H1 (cell line): ENCODE measurements around the gene NDUFS5. TPM values are rescaled to one million over a fixed set of nuclear protein-coding genes. Genes with fewer than 3 reads are reported as not detected.

Source experiments
- CTCF ChIA-PET: fragments of 300-600 bp; sonication (Branson Sonifier 250); formaldehyde crosslinking; loops from one replicate; lab custom pipeline; 2021; ENCODE audit not compliant: partially characterized antibody; lab: Charles Lee
- POLR2A ChIA-PET: fragments of 300-600 bp; sonication (Branson Sonifier 250); formaldehyde crosslinking; loops from one replicate; lab custom pipeline; 2021; ENCODE audit warnings: inconsistent platforms; ENCODE audit not compliant: partially characterized antibody; lab: Charles Lee
- DNase-seq, 2 experiments: peaks; one replicate each; pipeline versions ENCODE4 v3.0.0 to v3.0.0-alpha.2; 2010 to 2022; ENCODE audit warnings: low spot score in 2 of 2, low read depth in 1 of 2, mixed read lengths in 1 of 2
- FAIRE-seq: peaks from 2 replicates; lab custom pipeline; 2011; peaks lifted over from hg19 to GRCh38; lab: Jason Lieb, UNC
- H2AFZ ChIP-seq: 2 replicates; pipeline ENCODE4 v1.8.1; 2012; ENCODE audit warnings: low read length, inconsistent platforms
- H2AK5ac ChIP-seq: 2 replicates; pipeline ENCODE4 v1.6.1; 2013; ENCODE audit warnings: low read depth, low read length
- H2BK120ac ChIP-seq: replicated peaks from 2 replicates; pipeline ENCODE3; 2013; ENCODE audit warnings: low read depth, low read length, inconsistent platforms
- H2BK12ac ChIP-seq: 2 replicates; pipeline ENCODE4 v1.6.1; 2013; ENCODE audit warnings: low read depth, low read length
- H2BK15ac ChIP-seq: 2 replicates; pipeline ENCODE4 v1.6.1; 2013; ENCODE audit warnings: low read length
- H2BK20ac ChIP-seq: 2 replicates; pipeline ENCODE4 v1.6.1; 2013; ENCODE audit warnings: low read length
- H2BK5ac ChIP-seq: 2 replicates; pipeline ENCODE4 v1.6.1; 2013; ENCODE audit warnings: low read depth, low read length
- H3K14ac ChIP-seq: 2 replicates; pipeline ENCODE4 v1.6.1; 2013; ENCODE audit warnings: inconsistent platforms; ENCODE audit not compliant: insufficient read length
- H3K18ac ChIP-seq: 2 replicates; pipeline ENCODE4 v1.6.1; 2013; ENCODE audit warnings: low read length; ENCODE audit errors: extremely low read depth
- H3K23ac ChIP-seq: 2 replicates; pipeline ENCODE4 v1.6.1; 2013; ENCODE audit warnings: inconsistent platforms; ENCODE audit not compliant: insufficient read length
- H3K23me2 ChIP-seq: 2 replicates; pipeline ENCODE4 v1.6.1; 2013; ENCODE audit warnings: low read depth, low read length
- H3K27ac ChIP-seq: 2 replicates; pipeline ENCODE4 v1.6.1; 2011; ENCODE audit warnings: low read depth, low read length, inconsistent platforms
- H3K27me3 ChIP-seq, 4 experiments: replicated peaks in 1 of 4; 1 replicate in 1 of 4; 2 replicates in 3 of 4; pipeline versions ENCODE4 v1.6.1 to v1.8.1; 2011 to 2013; ENCODE audit warnings: low read length in 3 of 4, mild to moderate bottlenecking in 3 of 4, inconsistent platforms in 2 of 4, mixed read lengths in 2 of 4, moderate library complexity in 1 of 4; ENCODE audit not compliant: control insufficient read depth in 3 of 4, insufficient read depth in 3 of 4; ENCODE audit errors: extremely low read depth in 1 of 4
- H3K36me3 ChIP-seq, 4 experiments: 2 replicates each; pipeline versions ENCODE4 v1.6.1 to v1.8.1; 2011 to 2013; ENCODE audit warnings: mild to moderate bottlenecking in 4 of 4, low read length in 3 of 4, moderate library complexity in 2 of 4, control low read depth in 1 of 4, inconsistent platforms in 1 of 4; ENCODE audit not compliant: insufficient read depth in 4 of 4, control insufficient read depth in 2 of 4
- H3K4ac ChIP-seq: replicated peaks from 2 replicates; pipeline ENCODE3; 2013; ENCODE audit warnings: low read length, low read depth, mixed read lengths, inconsistent platforms; ENCODE audit not compliant: insufficient read length
- H3K4me1 ChIP-seq, 4 experiments: replicated peaks in 1 of 4; 1 replicate in 1 of 4; 2 replicates in 3 of 4; pipeline versions ENCODE4 v1.6.1 to v1.8.1; 2011 to 2013; ENCODE audit warnings: low read length in 3 of 4, inconsistent platforms in 2 of 4, mixed read lengths in 1 of 4; ENCODE audit not compliant: insufficient read depth in 4 of 4, control insufficient read depth in 3 of 4
- H3K4me2 ChIP-seq, 2 experiments: 2 replicates each; pipeline versions ENCODE4 v1.6.1 to v1.8.1; 2011 to 2013; ENCODE audit warnings: low read depth in 2 of 2, low read length in 2 of 2, control low read depth in 1 of 2, inconsistent platforms in 1 of 2, mild to moderate bottlenecking in 1 of 2; ENCODE audit not compliant: insufficient read depth in 1 of 2
- H3K4me3 ChIP-seq, 4 experiments: fragments of 200-600, 300-600 bp in 1 of 4; sonication (generic), shearing (Covaris generic), sonication (Bioruptor Twin) in 1 of 4; 2 replicates each; pipeline versions ENCODE4 v1.5.1 to v1.8.1; 2011 to 2016; ENCODE audit warnings: low read length in 4 of 4, low read depth in 3 of 4, control low read depth in 2 of 4, inconsistent platforms in 2 of 4, mild to moderate bottlenecking in 2 of 4, mixed read lengths in 1 of 4, moderate library complexity in 1 of 4; ENCODE audit not compliant: insufficient read depth in 2 of 4; ENCODE audit errors: extremely low read depth in 1 of 4
- H3K56ac ChIP-seq: replicated peaks from 2 replicates; pipeline ENCODE3; 2013; ENCODE audit warnings: low read depth, mild to moderate bottlenecking, mixed read lengths, low read length, inconsistent platforms; ENCODE audit not compliant: insufficient read length
- H3K79me1 ChIP-seq: 2 replicates; pipeline ENCODE4 v1.6.1; 2013; ENCODE audit warnings: low read depth, low read length, control low read depth
- H3K79me2 ChIP-seq, 2 experiments: 2 replicates each; pipeline versions ENCODE4 v1.6.1 to v1.8.1; 2012 to 2013; ENCODE audit warnings: low read length in 2 of 2, mild to moderate bottlenecking in 2 of 2, inconsistent platforms in 1 of 2; ENCODE audit not compliant: insufficient read depth in 2 of 2, control insufficient read depth in 1 of 2
- H3K9ac ChIP-seq, 4 experiments: replicated peaks in 1 of 4; 1 replicate in 1 of 4; 2 replicates in 3 of 4; pipeline versions ENCODE4 v1.6.1 to v1.8.1; 2011 to 2013; ENCODE audit warnings: low read depth in 3 of 4, low read length in 3 of 4, control low read depth in 2 of 4, mild to moderate bottlenecking in 2 of 4, moderate library complexity in 2 of 4, inconsistent platforms in 1 of 4; ENCODE audit errors: extremely low read depth in 1 of 4
- H3K9me3 ChIP-seq, 2 experiments: 2 replicates each; pipeline versions ENCODE4 v1.6.1 to v1.8.1; 2012 to 2013; ENCODE audit warnings: mild to moderate bottlenecking in 2 of 2, moderate library complexity in 2 of 2, control low read depth in 1 of 2, inconsistent platforms in 1 of 2, low read depth in 1 of 2, low read length in 1 of 2, mixed read lengths in 1 of 2; ENCODE audit not compliant: insufficient read depth in 2 of 2
- H4K20me1 ChIP-seq, 2 experiments: replicated peaks in 1 of 2; 2 replicates each; pipeline versions ENCODE3 to v1.8.1; 2011 to 2013; ENCODE audit warnings: inconsistent platforms in 2 of 2, low read length in 2 of 2, mild to moderate bottlenecking in 1 of 2; ENCODE audit not compliant: insufficient read depth in 2 of 2, control insufficient read depth in 1 of 2
- H4K5ac ChIP-seq: 2 replicates; pipeline ENCODE4 v1.6.1; 2013; ENCODE audit warnings: low read length, low read depth, mixed read lengths, inconsistent platforms; ENCODE audit not compliant: insufficient read length
- H4K8ac ChIP-seq: 2 replicates; pipeline ENCODE4 v1.8.0; 2013; ENCODE audit warnings: mild to moderate bottlenecking, moderate library complexity, low read length, inconsistent platforms; ENCODE audit not compliant: insufficient read depth; ENCODE audit errors: extremely low read depth
- H4K91ac ChIP-seq: replicated peaks from 2 replicates; pipeline ENCODE3; 2013; ENCODE audit warnings: low read length, mixed read lengths, inconsistent platforms; ENCODE audit not compliant: insufficient read length
- EZH2 ChIP-seq: fragments of 200-600 bp; sonication (generic); IDR thresholded peaks from 2 replicates; pipeline ENCODE4 v1.7.1; 2012; ENCODE audit warnings: low read depth, mild to moderate bottlenecking, moderate library complexity, low read length, inconsistent platforms; ENCODE audit not compliant: severe bottlenecking
- JUND ChIP-seq: IDR thresholded peaks from 2 replicates; pipeline ENCODE4 v1.6.1; 2011; ENCODE audit warnings: mild to moderate bottlenecking, improper control_type of control experiment, low read length
- KDM4A ChIP-seq: IDR thresholded peaks from one replicate; pipeline ENCODE4 v1.7.1; 2012; ENCODE audit warnings: low read depth, mild to moderate bottlenecking, moderate library complexity, low read length, inconsistent platforms; ENCODE audit not compliant: severe bottlenecking
- RNF2 ChIP-seq: fragments of 200-900, 300-1000 bp; sonication (generic); IDR thresholded peaks from 2 replicates; pipeline ENCODE4 v1.7.1; 2016; ENCODE audit warnings: borderline replicate concordance, low read depth, mild to moderate bottlenecking, antibody characterized with exemption, low read length; ENCODE audit not compliant: poor library complexity, severe bottlenecking; ENCODE audit errors: missing control alignments
- SIN3A ChIP-seq, 2 experiments: IDR thresholded peaks in 1 of 2; conservative IDR thresholded peaks in 1 of 2; 2 replicates each; pipeline ENCODE4 v1.6.1; 2011 to 2012; ENCODE audit warnings: low read length in 2 of 2, improper control_type of control experiment in 1 of 2, low read depth in 1 of 2, mild to moderate bottlenecking in 1 of 2
- SIX5 ChIP-seq: IDR thresholded peaks from 2 replicates; pipeline ENCODE4 v1.6.1; 2011; ENCODE audit warnings: mild to moderate bottlenecking, low read depth, low read length
- SP2 ChIP-seq: IDR thresholded peaks from 2 replicates; pipeline ENCODE4 v1.6.1; 2012; ENCODE audit warnings: mild to moderate bottlenecking, low read length, inconsistent platforms
- WGBS, 2 experiments: shearing (Covaris generic) in 1 of 2; methylation state at CpG; one replicate each; pipeline versions ENCODE4 v1.1.6 to v1.1.7; 2013 to 2015; ENCODE audit warnings: low lambda C conversion rate in 2 of 2, mixed read lengths in 2 of 2, inconsistent platforms in 1 of 2, low coverage in 1 of 2, missing lambda C conversion rate in 1 of 2; ENCODE audit not compliant: insufficient replicate concordance in 2 of 2, insufficient coverage in 1 of 2, insufficient read length in 1 of 2; ENCODE audit errors: extremely low coverage in 1 of 2, missing lambda C conversion rate in 1 of 2; 5-methylcytosine and 5-hydroxymethylcytosine counted together
- polyA plus RNA-seq, 7 experiments: library from polyadenylated mRNA; depleted of rRNA in 3 of 7; stranded (reverse) in 5 of 7; unstranded in 2 of 7; fragments of >200 nt in 5 of 7; fragments of 200-250 nt in 2 of 7; gene quantifications; 1 replicate in 5 of 7; 2 replicates in 1 of 7; 4 replicates in 1 of 7; pipeline versions ENCODE4 v1.2.1 to v1.2.3, GENCODE V29; 2011 to 2013; ENCODE audit warnings: missing spikeins in 2 of 7, mixed read lengths in 2 of 7
- total RNA-seq: library from RNA; stranded (reverse); fragmentation: NEBNext Ultra II Directional; extraction: Animal tissue kit (Norgen Biotek cat#: 25700); gene quantifications from 2 replicates; pipeline ENCODE4 v1.2.1, GENCODE V29; 2021

Gene NDUFS5
- total and polyA plus RNA-seq, 2 of the 8 experiments (the other 6 are each of a cell fraction or from before 2014, with no cell fraction given), result 435 to 835 TPM

DNA sequence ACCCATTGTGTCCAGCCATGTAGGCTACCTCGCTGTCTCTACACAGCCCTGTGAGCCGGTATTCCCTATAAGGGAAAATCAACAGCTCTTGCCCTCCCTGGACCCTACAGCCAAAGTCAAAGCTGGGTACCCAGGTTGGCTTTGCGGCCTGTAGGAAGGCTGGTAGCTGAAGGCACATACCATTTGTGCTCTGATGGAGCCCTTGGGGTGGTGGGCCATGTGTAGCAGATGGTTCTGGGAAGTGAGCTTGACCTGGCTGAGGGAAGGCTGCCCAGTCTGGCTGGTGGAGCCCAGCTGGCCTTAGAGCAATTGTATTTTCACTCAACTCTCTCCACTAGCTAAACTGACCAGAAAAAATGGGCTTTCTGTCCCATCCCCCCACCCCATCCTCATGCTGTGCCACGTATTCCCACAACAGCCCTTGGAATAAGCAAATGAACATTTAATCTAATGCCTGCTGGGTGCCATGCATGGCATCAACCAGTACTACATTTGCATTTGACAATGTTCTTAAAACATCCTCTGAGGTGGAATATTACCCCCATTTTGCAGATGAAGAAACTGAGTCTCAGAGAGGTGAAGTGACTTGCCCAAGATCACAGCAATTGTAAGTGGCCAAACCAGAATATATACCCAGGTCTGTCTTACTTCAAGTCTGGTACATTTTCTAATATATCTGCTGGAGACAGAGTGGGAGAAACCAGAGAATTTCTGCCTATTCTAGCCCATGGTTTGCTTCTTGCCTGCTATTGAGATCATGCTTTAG, 56.8 kb downstream of the NDUFS5 start:
- Histone ChIP-seq H3K4me2 (peak overlapping the region; percentile 74 to 91; a peak in 3 of 4 replicates), H3K23me2 (peaks cover 8% of the 10 kb centered on the region; the same call in 1 of the 2 replicates), H3K56ac (no peak overlapping the region), H3K79me2 (no peaks in the 10 kb centered on the region), H4K20me1 (no peaks in the 10 kb centered on the region), H3K27me3 (peaks cover 0 to 12% (median 8%) of the 10 kb centered on the region in 4 experiments; a peak in 6 of 7 replicates), H3K36me3 (no peaks in the 10 kb centered on the region), H2BK12ac (no peak overlapping the region), H2AK5ac (no peak overlapping the region), H2AFZ (no peak overlapping the region), H2BK120ac (no peak overlapping the region), H4K8ac (no peak overlapping the region), H3K4me3 (peak overlapping the region in 3 of 4 experiments; percentile 50 to 72 (median 56); a peak in 4 of 8 replicates), H2BK20ac (no peak overlapping the region), H2BK15ac (no peak overlapping the region), H3K79me1 (no peaks in the 10 kb centered on the region; the same call in none of the 2 replicates), H3K9ac (no peak overlapping the region; a peak in 1 of 7 replicates), H3K4ac (no peak overlapping the region), H3K14ac (no peak overlapping the region), H3K23ac (no peak overlapping the region), H4K5ac (no peak overlapping the region), H4K91ac (no peak overlapping the region), H3K27ac (no peak overlapping the region), H3K9me3 (no peaks in the 10 kb centered on the region), H2BK5ac (no peak overlapping the region), H3K18ac (no peak overlapping the region), H3K4me1 (peaks cover 6 to 10% (median 6%) of the 10 kb centered on the region in 4 experiments)
- WGBS, 2 experiments, result 84% methylated on average over 4 of the region's 4 CpGs; no CpG with 5 or more reads in 1 of the 2 experiments
- TF ChIP-seq KDM4A (no peak), EZH2 (no peak), SP2 (no peak), SIX5 (no peak), RNF2 (no peak), JUND (no peak), SIN3A (conservative IDR thresholded peaks at IDR 0.05 in 1 of 2, IDR thresholded peaks at IDR 0.05 in 1 of 2; ENCODE audit: low read depth in 1 of 2, low read length in 2 of 2) (no peak)
- FAIRE-seq, result peak; percentile 24
- POLR2A ChIA-PET, result interaction anchor here (1.1 to 5.0 kb wide), 6 partner anchors 10 to 92 kb away, joined by 3 to 16 read pairs (median 6); partner anchors contain the start of genes AKIRIN1 and NDUFS5
- no peak for DNase-seq
- CTCF ChIA-PET, result interaction anchor here (0.7 to 4.5 kb wide), 6 partner anchors 10 to 891 kb away, joined by 3 to 26 read pairs (median 4); no protein-coding TSS in a partner anchor
